C1 segment of cervical spinal cord (tissue), 14 donors: ENCODE data around the gene ITPK1.
"Not testable (repeated sequence)": the region's sequence is repeated elsewhere in the genome, so short reads cannot be mapped to it uniquely, and the experiment has no call there.

Experiments used
- DNase-seq, 14 donors: peaks; one replicate each; lab custom pipeline; 2025; lab: John Stamatoyannopoulos, UW

The ITPK1 gene

GRCh38 chr14:93084866-93085857, 30.6 kb downstream of the ITPK1 start:
- no peak for DNase-seq

- no peak for DNase-seq
Observed at GRCh38 chr14:93084402-93084801, 31.3 kb downstream of the ITPK1 start.

GRCh38 chr14:93083917-93084316, 31.8 kb downstream of the ITPK1 start:
- DNase-seq, result no peak

DNA sequence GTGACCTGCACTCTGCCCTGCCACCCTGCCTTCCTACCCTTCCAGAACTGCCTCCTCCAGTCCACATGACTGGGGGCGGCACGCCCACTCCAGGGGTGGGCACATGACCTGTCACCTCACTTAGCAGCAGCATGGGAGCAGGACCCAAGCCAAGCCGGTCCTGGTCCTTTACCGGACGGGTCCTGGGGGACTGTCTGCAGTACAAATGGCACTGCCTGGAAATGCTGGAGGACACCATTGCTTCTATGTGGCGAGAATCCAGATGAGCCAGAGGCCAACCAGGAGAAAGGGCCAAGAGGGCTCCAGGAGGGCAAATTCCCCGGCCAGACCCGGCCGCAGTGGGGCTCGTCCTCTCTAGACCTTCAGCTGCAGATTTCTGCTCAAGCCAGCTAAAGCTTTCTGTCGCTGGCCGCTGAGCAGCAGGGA, 33.1 kb downstream of the ITPK1 start:
- DNase-seq, result peak in 1 of 14 donors; percentile 58

- DNase-seq, result no peak
Observed at GRCh38 chr14:93081876-93082570, 33.7 kb downstream of the ITPK1 start.

GRCh38 chr14:93079865-93080403, 35.8 kb downstream of the ITPK1 start:
- DNase-seq, result no peak

- DNase-seq, result no peak
Observed at GRCh38 chr14:93079321-93079720, 36.4 kb downstream of the ITPK1 start.

GRCh38 chr14:93078870-93079269, 36.9 kb downstream of the ITPK1 start:
- no peak for DNase-seq

GRCh38 chr14:93076755-93077154, 39.0 kb downstream of the ITPK1 start:
- no peak for DNase-seq

GRCh38 chr14:93075891-93076290, 39.8 kb downstream of the ITPK1 start:
- no peak for DNase-seq

DNA sequence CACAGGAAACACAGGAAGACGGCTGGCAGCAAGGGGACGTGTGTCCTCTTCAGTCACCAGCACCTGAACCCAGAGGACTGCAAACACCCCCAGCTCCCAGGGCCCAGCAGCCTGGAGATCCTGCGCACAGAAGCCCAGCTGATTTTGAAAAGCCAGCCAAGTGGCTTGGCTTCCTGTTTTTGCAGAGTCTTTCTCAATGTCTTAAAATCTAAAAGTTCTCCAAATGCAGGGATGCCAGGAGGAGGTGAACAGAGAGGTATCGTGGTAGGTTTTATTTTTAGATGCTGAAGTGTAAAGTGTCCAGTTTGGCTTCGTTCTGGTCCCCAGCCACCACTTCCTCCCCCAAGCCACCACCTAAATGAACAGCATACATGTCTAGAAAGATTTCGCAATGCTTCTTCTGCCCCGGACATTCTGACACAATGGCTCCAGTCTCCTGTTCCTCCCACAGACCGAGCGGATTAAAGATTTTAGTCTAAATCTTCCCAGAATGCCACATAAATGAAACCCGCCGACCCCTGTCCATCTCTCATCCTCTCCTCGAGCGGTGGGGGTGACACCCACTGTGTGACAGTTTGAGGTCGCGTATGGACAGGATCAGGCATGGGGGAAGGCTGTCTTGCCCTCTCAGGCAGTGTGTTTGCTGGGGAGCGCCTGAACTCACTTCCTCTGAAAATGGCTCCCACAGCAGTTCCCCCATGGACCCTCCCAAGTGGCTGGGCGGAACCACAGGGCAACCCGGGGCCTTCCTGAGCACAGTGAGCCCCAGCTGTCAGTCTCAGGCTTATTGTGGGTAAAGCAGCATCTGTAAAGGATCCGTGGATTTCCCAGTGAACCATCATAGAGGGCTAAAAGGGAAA, 41.6 kb downstream of the ITPK1 start:
- peak in 4 of 14 donors; percentile 34 to 55 (median 40) for DNase-seq

- peak in 1 of 14 donors; percentile 17 for DNase-seq
Observed at GRCh38 chr14:93073358-93073707, 42.4 kb downstream of the ITPK1 start.

- DNase-seq, result no peak
Observed at GRCh38 chr14:93072659-93073357, 42.9 kb downstream of the ITPK1 start.

DNA sequence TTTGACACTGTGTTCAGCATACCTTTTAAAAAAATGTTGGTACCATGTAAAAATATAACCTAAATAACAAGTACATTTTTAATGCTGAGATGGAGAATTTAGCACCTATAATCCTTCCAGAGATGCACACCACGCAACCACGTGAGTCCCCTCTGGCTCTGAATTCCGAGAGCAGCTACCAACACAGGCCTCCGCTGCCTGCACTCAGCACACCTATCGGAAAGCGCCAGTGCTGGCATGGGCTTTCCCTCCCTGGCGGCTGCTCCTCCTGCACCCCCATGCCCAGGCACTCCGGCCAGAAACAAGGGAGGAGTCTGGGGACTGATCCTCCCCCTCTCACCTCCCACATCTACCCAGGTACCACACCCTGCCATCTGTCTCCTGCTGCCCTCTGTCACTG, 47.0 kb downstream of the ITPK1 start:
- DNase-seq, result peak in 1 of 14 donors; percentile 17

- DNase-seq, result no peak
Observed at GRCh38 chr14:93067088-93067487, 48.6 kb downstream of the ITPK1 start.

DNA sequence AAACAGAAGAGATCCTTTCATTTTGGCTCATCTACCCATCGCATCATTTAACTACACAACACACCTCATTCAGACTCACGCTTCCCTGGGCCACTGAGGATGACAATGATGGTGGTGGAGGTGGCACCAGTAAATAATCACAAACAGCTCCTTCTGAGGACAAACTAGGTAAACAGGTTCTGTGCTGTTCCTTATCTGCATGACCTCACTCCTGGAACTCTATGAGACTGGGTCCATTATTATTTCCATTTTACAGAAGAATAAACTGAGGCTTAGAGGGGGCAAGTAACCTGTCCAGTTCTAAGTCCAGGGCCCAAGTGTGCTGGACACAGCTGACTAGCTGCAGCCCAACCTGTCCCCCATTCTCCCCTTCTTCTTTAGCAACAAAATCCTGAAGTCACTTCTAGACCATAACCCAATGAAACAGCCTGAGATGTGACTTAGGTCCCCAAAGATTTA, 50.4 kb downstream of the ITPK1 start:
- no peak for DNase-seq

GRCh38 chr14:93064411-93065271, 51.1 kb downstream of the ITPK1 start:
- no peak for DNase-seq

DNA sequence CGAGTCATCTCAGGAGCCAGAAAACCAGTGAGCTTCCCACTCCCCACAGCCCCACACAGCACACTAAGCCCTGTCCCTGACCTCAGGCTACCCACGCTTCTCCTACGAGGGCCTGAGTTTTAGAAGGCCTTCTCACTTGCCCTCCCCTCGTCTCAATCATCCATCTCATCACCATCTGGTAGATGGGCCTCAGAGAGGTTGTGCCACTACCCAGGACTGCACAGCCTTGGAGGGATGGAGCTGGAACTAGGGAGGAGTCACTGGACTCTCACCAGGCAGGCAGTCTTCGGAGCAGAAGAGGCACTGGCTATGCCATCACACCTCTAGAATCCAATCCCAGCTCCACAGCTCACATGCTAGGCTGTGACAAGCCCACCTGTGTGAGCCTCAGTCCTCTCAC, 52.3 kb downstream of the ITPK1 start:
- no peak for DNase-seq

DNA sequence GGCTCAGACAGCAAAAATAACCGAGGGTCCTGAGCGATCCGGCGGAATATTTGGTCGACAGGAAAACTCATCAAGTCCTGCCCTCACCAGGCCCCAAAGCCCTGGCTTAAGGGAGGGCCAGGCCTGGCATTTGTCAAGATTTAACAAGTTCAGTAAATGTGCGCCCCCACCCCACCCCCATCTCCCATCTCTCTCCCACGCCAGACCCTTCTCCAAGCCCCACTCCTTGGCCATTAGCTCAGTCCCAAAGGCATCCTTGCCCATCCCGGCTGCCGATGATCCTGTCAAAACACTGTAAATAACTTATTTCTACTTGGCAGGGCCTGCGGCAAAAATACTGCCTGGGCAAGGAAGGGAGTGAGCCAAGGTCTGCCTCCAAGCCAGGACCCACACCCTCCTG, 52.8 kb downstream of the ITPK1 start:
- DNase-seq, result no peak

GRCh38 chr14:93062013-93062412, 53.7 kb downstream of the ITPK1 start:
- DNase-seq, result not testable (repeated sequence)
